Activated T-helper 9 cell treated with anti-CD3 and anti-CD28 coated beads, Interleukin-2, amount 50 U/mL, for 16 hours (primary cell): Measurements from ENCODE around the gene ETFBKMT.
"Not testable (repeated sequence)": the region's sequence is repeated elsewhere in the genome, so short reads cannot be mapped to it uniquely, and the experiment has no call there.

ENCODE experiments used
- DNase-seq: peaks from one replicate; pipeline ENCODE4 v3.0.0-alpha.2; 2020; ENCODE audit warnings: low read depth

The ETFBKMT gene

DNA sequence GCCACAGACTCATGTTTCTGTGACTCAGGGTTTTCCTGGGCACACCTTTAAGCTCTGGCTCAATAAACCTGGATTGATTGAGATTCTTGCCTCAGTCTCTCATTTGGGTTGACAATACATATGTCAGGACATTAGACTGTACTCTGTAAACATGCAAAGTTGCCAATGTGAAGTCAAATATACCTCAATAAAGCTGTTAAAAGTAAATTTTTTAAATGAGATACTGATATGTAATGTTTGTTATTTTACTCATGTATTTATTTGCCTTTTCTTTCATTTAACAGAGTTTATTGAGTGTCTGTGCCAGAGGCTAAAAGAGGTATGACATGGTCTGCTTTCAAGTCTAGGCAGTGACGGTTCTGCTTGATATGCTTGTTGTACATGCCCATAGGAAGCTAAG, 3.7 kb upstream of the ETFBKMT start:
- DNase-seq = no peak

DNA sequence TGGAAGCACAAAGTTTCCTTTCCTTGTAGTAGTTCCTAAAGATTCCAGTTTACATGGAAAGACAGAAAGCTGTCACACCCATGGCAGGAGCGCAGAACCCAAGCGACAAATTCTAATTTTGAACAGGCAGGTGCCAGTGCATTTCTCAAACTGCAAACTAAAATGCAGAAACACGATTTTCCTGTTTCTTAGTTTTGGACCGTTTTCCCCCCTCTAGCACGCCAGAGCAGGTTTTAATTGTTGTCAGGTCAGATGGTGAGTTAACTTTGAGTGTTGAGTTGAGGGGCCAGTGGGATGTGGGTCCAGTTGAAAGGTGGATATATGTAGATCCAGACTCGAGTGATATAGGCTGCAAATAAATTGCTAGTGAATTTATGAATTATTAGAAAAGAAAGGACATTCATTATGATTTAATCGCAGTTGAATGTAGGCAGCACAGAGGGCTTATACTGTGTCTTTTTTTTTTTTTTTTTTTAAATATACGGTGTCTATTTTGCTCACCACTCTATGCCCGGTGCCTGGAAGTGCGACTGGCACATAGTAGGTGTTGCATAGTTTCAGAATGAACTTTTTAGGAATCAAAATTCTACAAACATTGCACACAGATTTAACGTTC, 909 bp upstream of the ETFBKMT start:
- DNase-seq = no peak

DNA sequence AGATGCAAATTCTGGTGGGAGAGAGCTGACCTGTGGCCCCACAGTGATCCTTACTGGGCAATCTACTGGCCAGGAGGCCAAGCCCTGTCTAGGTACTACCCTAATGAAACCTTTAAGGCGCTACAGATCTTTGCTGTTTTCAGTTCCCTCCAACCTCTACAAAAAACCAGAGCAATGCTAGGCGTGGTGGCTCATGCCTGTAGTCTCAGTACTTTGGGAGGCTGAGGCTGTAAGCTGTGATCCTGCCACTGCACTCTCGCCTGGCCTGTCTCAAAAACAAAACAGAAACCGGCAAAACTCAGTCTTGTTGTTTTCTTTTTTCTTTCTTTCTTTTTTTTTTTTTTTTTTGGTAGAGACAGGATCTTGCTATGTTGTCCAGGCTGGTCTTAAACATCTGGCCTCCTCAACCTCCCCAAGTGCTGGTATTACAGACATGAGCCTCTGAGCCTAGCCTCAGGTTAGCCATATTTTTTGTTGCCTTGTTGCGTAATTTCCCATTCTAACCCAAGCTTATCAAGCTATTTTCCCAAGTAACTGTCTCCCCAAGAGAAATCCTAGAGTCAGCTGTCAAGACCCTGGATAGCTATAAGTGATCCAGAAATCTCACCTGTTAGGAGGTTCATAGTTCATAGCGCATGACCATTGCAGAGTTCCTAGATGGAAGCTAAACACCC, 2.8 kb downstream of the ETFBKMT start:
- DNase-seq = no peak

DNA sequence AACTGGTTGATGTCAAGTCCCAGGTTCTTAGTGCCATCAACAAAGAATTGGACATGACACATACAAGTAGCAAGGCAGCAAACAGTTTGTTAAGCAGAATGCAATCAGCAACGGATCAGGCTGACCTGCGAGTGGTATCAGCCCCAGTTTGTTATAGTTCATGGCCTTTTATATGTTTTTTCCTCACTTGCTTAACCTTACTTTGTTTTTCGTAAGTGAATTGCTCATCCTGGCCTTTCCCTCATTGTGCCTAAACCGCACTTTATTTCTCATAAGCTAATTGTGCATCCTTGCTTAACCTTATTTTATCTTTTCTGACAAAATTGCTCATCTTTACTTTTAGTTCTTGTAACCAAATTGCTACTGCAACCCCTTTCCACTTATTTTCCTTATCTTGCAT, 4.1 kb downstream of the ETFBKMT start:
- DNase-seq = no peak

DNA sequence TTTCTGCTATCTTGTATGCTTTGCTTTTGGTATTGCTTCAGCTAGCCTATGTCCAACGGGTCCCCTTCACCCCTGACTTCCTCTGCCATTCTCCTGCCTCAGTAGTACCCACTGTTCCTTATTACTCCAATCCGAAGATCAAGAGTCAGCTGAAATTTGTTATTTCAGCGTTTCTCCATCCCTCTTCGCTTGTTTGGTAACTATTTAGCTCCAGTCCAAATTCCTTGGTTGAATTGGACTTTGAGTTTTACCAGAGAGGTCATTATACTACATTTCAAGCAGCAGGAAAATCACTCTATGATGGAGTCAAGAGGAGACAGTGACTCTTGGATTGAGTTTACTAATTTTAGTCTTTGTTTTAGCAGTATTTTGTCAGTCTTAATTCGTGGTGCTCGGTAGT, 4.5 kb downstream of the ETFBKMT start:
- no peak for DNase-seq

DNA sequence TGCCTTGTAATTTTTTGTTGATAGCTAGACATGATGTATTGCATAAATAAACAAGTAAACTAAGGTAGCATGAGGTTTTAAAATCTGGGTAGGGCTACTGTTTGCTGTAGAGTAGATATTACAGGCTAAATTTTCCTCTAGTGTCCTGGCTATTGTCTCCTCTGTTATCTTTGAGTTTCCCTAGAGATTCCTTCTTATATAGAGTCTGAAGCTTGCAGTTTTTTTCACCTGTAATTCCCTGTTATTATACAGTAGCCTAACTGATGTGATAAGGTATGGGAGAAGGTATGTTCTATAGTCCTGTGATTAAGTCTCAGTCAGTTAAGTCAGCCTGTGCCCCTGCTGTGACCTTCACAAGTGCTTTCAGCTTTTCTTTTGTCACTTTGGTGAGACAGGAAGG, 9.5 kb downstream of the ETFBKMT start:
- DNase-seq = no peak

DNA sequence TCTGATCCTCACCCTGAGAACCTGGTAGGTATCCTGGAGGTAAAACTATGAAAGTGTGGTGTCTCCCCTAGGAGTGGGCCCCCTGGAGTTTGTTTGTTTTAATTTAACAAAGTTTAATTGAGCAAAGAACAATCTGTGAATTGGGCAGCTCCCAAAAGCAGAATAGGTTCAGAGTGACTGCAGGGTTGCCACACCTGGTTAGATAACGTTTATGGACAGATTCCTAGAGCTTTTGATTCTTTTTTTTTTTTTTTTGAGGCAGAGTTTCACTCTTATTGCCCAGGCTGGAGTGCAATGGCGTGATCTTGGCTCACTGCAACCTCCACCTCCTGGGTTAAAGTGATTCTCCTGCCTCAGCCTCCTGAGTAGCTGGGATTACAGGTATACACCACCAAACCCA, 10.1 kb downstream of the ETFBKMT start:
- DNase-seq = not testable (repeated sequence)

DNA sequence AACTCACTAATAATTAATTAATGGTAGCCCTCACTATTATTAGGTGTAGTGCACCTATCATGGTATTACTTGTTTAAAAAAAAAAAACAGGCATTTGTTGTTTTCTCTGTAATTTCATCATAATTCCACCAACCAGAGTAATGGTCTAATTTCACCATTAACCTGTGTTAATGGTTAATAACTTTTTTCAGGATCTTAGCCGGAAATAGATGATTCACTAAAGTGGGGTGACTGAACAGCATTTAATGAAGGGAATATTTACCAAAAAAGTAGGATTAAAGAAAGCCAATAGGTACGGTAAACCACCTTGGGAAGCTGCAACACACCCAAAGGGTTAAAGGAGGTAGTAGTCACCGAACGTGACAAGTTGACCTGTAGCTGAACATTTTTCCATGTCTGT, 13.0 kb downstream of the ETFBKMT start:
- no peak for DNase-seq

DNA sequence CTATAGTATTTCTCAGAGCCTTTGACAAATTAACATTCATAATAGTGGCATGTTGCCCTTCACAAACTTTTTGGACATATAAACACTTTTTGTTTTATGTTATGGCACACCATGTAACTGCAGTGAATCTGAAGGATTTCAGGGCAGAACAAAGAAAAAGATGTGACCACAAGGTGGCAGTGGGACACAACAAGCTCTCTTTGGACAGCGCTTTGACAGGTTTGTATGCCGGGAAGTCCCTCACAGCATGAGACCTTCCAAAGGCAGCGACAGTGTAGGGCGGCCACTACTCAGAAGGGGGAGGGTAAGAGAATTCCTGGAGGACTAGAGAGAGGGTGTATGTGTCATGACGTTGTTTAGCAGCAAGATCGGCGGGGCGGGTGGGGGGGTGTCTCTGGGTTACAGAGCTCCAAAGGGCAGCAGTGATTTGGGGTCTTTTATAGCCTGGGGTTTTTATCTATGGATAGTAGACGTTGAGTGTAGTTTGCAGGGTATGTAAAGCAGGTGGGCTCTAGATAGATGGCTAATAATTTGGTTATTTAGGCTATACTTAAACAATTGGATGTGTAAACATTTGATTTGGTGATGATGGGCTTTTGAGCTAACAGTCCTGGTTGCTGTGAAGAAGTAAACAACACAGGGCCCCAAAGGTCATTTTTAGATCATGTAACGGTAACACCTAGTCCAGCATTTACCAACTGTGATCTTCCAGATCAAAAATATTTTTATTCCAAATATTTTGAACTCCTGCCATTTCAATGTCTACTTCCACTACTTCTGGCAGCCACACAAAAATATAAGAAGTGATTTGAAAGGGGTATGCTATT, 22.9 kb downstream of the ETFBKMT start:
- peak; percentile 40 for DNase-seq

DNA sequence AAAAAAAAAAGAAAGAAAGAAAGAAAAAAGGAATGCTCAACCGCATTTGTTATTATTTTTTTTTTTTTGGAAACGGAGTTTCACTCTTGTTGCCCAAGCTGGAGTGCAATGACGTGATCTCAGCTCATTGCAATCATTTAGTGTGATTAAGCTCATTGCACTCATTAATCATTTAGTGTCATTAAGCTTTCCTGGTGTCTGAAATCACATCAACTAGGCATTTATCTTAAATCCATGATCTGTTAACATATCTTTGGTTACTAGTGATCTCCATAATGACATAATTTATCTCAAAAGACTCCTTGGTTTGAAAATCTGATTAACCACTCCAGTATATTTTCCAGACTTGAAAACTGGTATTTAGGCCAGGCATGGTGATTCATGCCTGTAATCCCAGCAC, 26.3 kb downstream of the ETFBKMT start:
- no peak for DNase-seq

DNA sequence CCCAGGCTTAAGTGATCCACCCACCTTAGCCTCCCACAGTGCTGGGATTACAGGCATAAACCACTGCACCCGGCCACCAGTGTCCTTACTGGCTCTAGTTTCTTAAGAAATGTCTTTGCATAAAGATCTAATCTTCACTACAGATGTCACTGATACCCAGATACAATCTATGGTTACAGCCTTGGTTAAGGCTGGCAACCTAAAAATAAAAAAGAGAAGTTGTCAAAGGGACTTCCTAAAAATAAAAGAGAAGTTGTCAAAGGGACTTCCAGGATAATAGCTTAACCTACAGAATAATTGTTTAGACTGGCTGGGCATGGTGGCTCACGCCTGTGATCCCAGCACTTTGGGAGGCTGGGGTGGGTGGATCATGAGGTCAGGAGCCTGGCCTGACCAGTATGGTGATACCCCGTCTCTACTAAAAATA, 27.6 kb downstream of the ETFBKMT start:
- DNase-seq = no peak

DNA sequence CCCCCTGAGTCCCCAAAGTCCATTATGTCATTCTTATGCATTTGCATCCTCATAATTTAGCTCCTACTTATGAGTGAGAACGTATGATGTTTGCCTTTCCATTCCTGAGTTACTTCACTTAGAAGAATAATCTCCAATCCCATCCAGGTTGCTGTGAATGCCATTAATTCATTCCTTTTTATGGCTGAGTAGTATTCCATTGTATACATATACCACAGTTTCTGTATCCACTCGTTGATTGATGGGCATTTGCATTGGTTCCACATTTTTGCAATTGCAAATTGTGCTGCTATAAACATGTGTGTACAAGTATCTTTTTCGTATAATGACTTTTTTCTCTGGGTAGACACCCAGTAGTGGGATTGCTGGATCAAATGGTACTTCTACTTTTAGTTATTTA, 30.4 kb downstream of the ETFBKMT start:
- DNase-seq = not testable (repeated sequence)

DNA sequence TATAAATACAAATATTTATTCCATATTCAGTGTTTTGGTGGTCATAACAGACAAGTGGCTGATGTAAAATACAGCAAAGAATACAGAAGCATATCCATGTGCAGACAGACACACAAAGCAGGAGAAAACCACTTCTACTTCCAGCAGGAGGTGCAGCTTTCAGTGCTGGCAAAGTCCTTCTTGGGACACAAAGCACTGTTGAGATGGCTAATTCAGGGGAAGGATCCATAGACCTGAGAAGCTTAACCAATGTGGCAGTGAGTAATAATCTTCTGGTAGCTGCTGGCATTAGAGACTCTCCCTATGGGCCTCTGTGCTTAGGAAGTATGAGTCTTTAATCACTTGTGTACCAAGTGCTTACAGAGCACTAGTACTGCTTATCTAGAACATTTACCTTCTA, 42.6 kb downstream of the ETFBKMT start:
- DNase-seq = no peak

DNA sequence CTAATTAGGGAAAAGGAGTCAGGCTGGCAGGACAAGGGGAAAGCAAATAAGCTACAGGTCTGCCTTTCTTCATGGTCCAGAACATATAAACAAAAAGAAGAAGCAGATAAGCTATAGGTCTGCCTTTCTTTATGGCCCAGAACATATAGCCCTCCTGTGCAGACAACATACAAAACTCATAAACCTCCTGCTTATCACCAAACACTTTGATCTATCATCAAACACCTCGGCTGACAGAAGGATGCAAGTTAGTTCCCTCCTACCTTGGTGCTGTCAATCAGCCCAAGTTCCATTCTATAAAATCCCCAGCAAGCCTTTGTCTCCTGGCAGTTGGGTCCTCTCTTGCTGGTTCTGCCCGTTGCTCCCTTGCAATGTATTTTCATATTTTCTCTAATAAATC, 46.1 kb downstream of the ETFBKMT start:
- no peak for DNase-seq

DNA sequence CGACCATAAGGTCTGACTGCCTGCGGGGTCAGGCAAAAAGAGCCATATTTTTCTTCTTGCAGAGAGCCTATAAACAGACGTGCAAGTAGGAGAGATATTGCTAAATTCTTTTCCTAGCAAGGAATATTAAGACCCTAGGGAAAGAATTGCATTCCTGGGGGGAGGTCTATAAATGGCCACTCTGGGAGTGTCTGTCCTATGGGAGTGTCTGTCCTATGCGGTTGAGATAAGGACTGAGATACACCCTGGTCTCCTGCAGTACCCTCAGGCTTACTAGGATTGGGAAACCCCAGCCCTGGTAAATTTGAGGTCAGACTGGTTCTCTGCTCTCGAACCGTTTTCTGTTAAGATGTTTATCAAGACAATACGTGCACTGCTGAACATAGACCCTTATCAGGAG, 48.6 kb downstream of the ETFBKMT start:
- DNase-seq = not testable (repeated sequence)

DNA sequence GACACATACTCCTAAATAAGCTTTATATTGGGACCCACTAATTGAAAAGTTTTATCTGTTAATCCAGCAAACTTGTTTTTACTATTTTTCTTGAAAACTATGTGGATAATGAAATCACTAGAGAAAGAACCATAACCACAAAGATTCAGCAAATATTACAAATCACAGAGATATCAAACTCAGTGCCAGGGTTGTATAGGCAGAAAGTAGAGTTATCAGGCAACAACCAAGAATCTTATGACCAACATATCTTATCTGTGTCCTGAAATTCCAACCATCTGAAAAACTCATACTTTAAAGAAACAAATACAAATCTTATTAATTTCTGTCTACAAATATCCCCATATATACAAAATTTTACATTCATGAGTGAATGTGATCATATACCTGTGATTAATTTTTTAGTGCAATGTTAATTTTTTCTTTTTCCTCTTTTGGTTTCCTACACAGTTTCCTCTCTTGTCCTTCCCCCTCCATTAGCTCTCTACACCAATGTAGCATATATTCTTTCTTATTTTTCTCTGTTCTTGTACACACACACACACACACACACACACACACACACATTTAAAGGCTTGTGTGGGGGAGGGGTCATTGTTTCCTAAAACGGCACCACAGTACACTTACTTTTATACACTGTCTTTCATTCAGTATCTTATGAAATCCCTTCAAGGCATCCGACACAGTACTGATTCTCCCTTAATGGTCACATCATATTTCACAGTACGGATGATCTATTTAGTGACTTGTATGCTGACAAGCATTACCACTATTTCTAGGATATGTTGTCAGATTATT, 50.7 kb downstream of the ETFBKMT start:
- DNase-seq = no peak

DNA sequence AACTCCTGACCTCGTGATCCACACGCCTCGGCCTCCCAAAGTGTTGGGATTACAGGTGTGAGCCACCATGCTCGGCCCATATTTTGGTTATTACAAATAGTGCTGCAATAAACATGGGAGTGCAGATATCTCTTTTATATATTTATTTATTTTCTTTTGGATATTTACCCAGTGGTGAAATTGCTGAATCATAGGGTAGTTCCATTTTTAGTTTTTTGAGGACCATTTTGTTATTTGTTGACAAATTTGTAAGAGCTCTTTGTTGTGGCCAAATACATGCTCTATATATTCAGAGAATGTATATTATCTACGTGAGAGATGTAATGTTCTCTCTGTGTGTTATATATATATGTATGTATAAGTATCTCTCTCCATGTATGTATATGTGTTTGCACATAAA, 53.4 kb downstream of the ETFBKMT start:
- no peak for DNase-seq

DNA sequence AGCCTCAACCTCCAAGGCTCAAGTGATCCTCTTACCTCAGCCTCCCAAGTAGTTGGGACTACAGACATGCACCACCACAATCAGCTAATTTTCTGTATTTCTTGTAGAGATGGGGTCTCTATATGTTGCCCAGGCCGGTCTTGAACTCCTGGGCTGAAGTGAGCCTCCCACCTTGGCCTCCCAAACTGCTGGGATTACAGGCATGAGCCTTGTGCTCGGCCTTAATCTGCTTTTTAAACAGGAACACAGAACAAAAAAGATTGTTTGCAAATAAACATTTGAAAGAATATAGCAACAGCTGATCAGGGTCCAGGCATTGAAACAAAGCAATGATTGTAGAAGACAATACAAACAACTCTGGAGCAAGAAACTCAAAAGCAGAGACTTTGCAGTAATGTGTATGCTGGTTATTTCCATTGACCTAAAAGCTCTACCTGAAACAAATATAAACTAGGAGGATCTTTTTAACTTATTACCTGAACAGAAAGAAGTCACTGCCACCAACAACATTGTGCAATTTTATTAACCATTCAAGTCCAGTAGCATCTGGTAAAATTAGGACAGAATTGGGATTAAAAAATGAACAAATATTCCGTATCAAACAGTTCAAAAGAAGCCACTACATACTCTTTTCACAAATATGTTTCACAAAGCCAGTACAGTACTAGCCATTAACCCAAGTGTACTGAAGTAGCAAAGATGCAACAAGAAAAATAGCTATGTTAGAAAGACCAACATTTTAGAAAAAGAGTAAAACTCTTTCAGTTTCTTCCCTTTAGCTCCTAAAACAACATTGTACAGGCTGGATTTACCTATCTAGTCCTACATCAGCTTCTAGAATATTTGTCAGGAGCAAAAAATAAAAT, 55.2 kb downstream of the ETFBKMT start:
- no peak for DNase-seq

DNA sequence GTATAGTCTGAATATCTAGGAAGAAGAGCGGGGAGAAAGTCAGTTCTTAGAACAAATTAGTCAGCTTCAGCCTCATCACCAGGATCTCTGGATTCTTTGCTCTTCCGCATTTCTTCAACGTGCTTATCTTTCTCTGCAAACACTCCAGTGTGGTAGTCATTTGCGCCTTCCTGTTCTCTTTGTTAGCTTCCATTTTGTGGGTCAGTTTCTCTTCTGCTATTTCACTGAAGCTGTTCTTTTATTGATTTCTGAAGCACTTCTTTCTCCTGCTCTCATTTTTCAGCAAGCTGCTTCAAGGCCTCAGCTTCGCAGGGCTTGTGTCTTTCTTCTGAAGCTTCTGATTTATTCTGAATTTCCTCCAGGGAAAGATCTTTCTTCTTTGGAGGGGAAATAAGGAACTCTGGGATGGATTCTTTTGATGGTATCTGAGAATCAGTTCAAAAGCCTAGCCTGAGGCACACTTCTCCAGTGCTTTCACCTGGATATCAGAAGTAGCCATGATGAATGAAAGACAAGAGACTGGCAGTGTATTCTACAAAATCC, 55.9 kb downstream of the ETFBKMT start:
- DNase-seq = no peak

DNA sequence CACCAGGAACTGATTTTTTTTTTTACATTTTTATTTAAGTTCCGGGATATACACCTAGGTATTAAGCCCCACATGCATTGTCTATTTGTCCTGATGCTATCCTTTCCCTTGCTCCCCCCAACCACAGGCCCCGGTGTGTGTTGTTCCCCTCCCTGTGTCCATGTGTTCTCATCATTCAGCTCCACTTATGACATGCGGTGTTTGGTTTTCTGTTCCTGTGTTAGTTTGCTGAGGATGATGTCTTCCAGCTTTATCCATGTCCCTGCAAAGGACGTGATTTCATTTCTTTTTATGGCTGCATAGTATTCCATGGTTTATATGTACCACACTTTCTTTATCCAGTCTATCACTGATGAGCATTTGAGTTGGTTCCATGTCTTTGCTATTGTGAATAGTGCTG, 57.5 kb downstream of the ETFBKMT start:
- DNase-seq = not testable (repeated sequence)

DNA sequence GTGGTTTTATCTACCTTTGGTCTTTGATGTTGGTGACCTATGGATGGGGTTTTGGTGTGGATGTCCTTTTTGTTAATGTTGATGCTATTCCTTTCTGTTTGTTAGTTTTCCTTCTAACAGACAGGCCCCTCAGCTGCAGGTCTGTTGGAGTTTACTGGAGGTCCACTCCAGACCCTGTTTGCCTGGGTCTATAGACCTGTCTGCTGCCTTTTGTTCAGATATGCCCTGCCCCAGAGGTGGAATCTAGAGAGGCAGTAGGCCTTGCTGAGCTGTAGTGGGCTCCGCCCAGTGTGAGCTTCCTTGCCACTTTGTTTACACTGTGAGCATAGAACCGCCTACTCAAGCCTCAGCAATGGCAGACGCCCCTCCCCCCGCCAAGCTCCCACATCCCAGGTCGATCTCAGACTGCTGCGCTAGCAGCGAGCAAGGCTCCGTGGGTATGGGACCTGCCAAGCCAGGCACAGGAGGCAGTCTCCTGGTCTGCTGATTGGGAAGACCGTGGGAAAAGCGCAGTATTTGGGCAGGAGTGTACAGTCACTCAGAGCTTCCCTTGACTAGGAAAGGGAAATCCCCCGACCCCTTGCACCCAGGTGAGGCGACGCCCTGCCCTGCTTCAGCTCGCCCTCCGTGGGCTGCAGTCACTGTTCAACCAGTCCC, 59.2 kb downstream of the ETFBKMT start:
- DNase-seq = not testable (repeated sequence)
